Measurements from ENCODE around the gene PDE2A. TPM values are rescaled to one million over a fixed set of nuclear protein-coding genes. Genes with fewer than 3 reads are reported as not detected.

Gene PDE2A
- total RNA-seq, 2 donors from 2014 or later: 3.7 to 13.3 TPM

- H3K9ac ChIP-seq (ENCODE audit: extremely low read depth, low read length, poor library complexity, severe bottlenecking): no peak overlapping the region
- no peaks in the 10 kb centered on the region for H3K27me3 ChIP-seq (ENCODE audit: control insufficient read depth, insufficient read depth, low read length, poor library complexity, severe bottlenecking)
- no peak overlapping the region for H3K4me3 ChIP-seq (ENCODE audit: low read length)
- H3K27ac ChIP-seq (ENCODE audit: low read depth, low read length): no peak overlapping the region
- H3K36me3 Mint-ChIP-seq (ENCODE audit: low read depth): peaks cover 39% of the 10 kb centered on the region
- no peaks in the 10 kb centered on the region for H3K9me3 Mint-ChIP-seq
- peaks cover 35% of the 10 kb centered on the region for H3K36me3 ChIP-seq (ENCODE audit: control insufficient read depth, insufficient read depth, low read length)
- H3K9me3 ChIP-seq (ENCODE audit: control insufficient read depth, low read length): no peaks in the 10 kb centered on the region
- TF ChIP-seq CTCF (conservative IDR thresholded peaks at IDR 0.05): no peak
- WGBS, 2 experiments (ENCODE audit: insufficient coverage in 1 of 2, insufficient read length in 1 of 2): 88 to 89% methylated on average over 3 to 5 of the region's 5 CpGs
- H3K27me3 Mint-ChIP-seq (ENCODE audit: insufficient read depth): no peaks in the 10 kb centered on the region
- DNase-seq: no peak
- peaks cover 33% of the 10 kb centered on the region for H3K4me1 Mint-ChIP-seq
- H3K27ac Mint-ChIP-seq: peak overlapping the region; percentile 80
- H3K4me3 Mint-ChIP-seq: no peak overlapping the region
- H3K4me1 ChIP-seq (ENCODE audit: control insufficient read depth, insufficient read depth, low read length): peaks cover 3% of the 10 kb centered on the region
Measured at GRCh38 chr11:72706579-72706978, 32.4 kb upstream of the PDE2A start.

GRCh38 chr11:72705442-72706365 is 31.5 kb upstream of the PDE2A start:
- Mint-ChIP-seq H3K9me3 (no peaks in the 10 kb centered on the region), H3K36me3 (ENCODE audit: low read depth) (peaks cover 37% of the 10 kb centered on the region), H3K4me1 (peaks cover 33% of the 10 kb centered on the region), H3K27me3 (ENCODE audit: insufficient read depth) (no peaks in the 10 kb centered on the region), H3K27ac (peak overlapping the region; percentile 80), H3K4me3 (peak overlapping the region; percentile 26)
- Histone ChIP-seq H3K27ac (ENCODE audit: low read depth, low read length) (no peak overlapping the region), H3K36me3 (ENCODE audit: control insufficient read depth, insufficient read depth, low read length) (peaks cover 38% of the 10 kb centered on the region), H3K4me3 (ENCODE audit: low read length) (no peak overlapping the region), H3K27me3 (ENCODE audit: control insufficient read depth, insufficient read depth, low read length, poor library complexity, severe bottlenecking) (no peaks in the 10 kb centered on the region), H3K9ac (ENCODE audit: extremely low read depth, low read length, poor library complexity, severe bottlenecking) (no peak overlapping the region), H3K4me1 (ENCODE audit: control insufficient read depth, insufficient read depth, low read length) (peaks cover 3% of the 10 kb centered on the region), H3K9me3 (ENCODE audit: control insufficient read depth, low read length) (no peaks in the 10 kb centered on the region)
- DNase-seq: peak; percentile 84
- no peak for TF ChIP-seq CTCF (conservative IDR thresholded peaks at IDR 0.05)
- 72 to 80% methylated on average over 5 to 12 of the region's 12 CpGs for WGBS, 2 experiments (ENCODE audit: insufficient coverage in 1 of 2, insufficient read length in 1 of 2)

GRCh38 chr11:72704783-72705265 is 30.6 kb upstream of the PDE2A start:
- Histone ChIP-seq H3K9me3 (ENCODE audit: control insufficient read depth, low read length) (no peaks in the 10 kb centered on the region), H3K36me3 (ENCODE audit: control insufficient read depth, insufficient read depth, low read length) (peaks cover 45% of the 10 kb centered on the region), H3K27me3 (ENCODE audit: control insufficient read depth, insufficient read depth, low read length, poor library complexity, severe bottlenecking) (no peaks in the 10 kb centered on the region), H3K4me3 (ENCODE audit: low read length) (no peak overlapping the region), H3K27ac (ENCODE audit: low read depth, low read length) (no peak overlapping the region), H3K9ac (ENCODE audit: extremely low read depth, low read length, poor library complexity, severe bottlenecking) (no peak overlapping the region), H3K4me1 (ENCODE audit: control insufficient read depth, insufficient read depth, low read length) (peaks cover 3% of the 10 kb centered on the region)
- no peak for TF ChIP-seq CTCF (conservative IDR thresholded peaks at IDR 0.05)
- no peak overlapping the region for H3K4me3 Mint-ChIP-seq
- 54 to 58% methylated on average over 2 to 4 of the region's 4 CpGs for WGBS, 2 experiments (ENCODE audit: insufficient coverage in 1 of 2, insufficient read length in 1 of 2)
- peak; percentile 65 for DNase-seq
- no peaks in the 10 kb centered on the region for H3K9me3 Mint-ChIP-seq
- H3K27ac Mint-ChIP-seq: no peak overlapping the region
- peaks cover 33% of the 10 kb centered on the region for H3K4me1 Mint-ChIP-seq
- peaks cover 43% of the 10 kb centered on the region for H3K36me3 Mint-ChIP-seq (ENCODE audit: low read depth)
- H3K27me3 Mint-ChIP-seq (ENCODE audit: insufficient read depth): no peaks in the 10 kb centered on the region

Data from endodermal cell (in vitro differentiated cells).